HepG2 (cell line): Measurements from ENCODE around the gene IER5L. TPM values are rescaled to one million over a fixed set of nuclear protein-coding genes. Genes with fewer than 3 reads are reported as not detected.

Source experiments
- FOXK1 ChIP-seq: sonication (generic); formaldehyde crosslinking; IDR thresholded peaks from 2 replicates; pipeline ENCODE4 v1.4.0; 2020; ENCODE audit warnings: low read depth, missing genetic modification reagents, borderline replicate concordance
- KDM3A ChIP-seq: IDR thresholded peaks from 2 replicates; pipeline ENCODE4 v1.6.1; 2018; ENCODE audit warnings: low read depth, missing compliant biosample characterization
- MEIS2 ChIP-seq: sonication (generic); formaldehyde crosslinking; IDR thresholded peaks from 2 replicates; pipeline ENCODE4 v1.9.0; 2021; ENCODE audit warnings: mild to moderate bottlenecking, missing genetic modification reagents
- MTERF4 ChIP-seq: sonication (generic); formaldehyde crosslinking; IDR thresholded peaks from 2 replicates; pipeline ENCODE4 v1.8.0; 2023; ENCODE audit warnings: mild to moderate bottlenecking, missing genetic modification reagents
- MXD1 ChIP-seq: sonication (generic); formaldehyde crosslinking; IDR thresholded peaks from 2 replicates; pipeline ENCODE4 v1.4.0; 2020; ENCODE audit warnings: mild to moderate bottlenecking, missing genetic modification reagents
- MXD4 ChIP-seq: IDR thresholded peaks from 2 replicates; pipeline ENCODE4 v1.6.1; 2016; ENCODE audit warnings: mild to moderate bottlenecking, missing biosample characterization, missing genetic modification reagents
- PAXIP1 ChIP-seq: sonication (generic); formaldehyde crosslinking; conservative IDR thresholded peaks from 2 replicates; pipeline ENCODE4 v1.4.0; 2020; ENCODE audit warnings: mild to moderate bottlenecking, missing genetic modification reagents, moderate library complexity
- POLR2G ChIP-seq: fragments of 200-400 bp; formaldehyde crosslinking; IDR thresholded peaks from 2 replicates; pipeline ENCODE4 v1.6.1; 2018; ENCODE audit warnings: mild to moderate bottlenecking, low read depth, low read length, moderate library complexity
- RBFOX2 ChIP-seq: fragments of 200-400 bp; formaldehyde crosslinking; IDR thresholded peaks from 2 replicates; pipeline ENCODE4 v1.6.1; 2017; ENCODE audit warnings: low read depth, mild to moderate bottlenecking, low read length
- RERE ChIP-seq: IDR thresholded peaks from 2 replicates; pipeline ENCODE4 v1.6.1; 2016; ENCODE audit warnings: low read depth, missing genetic modification reagents, missing compliant biosample characterization
- YY1 ChIP-seq: IDR thresholded peaks from 2 replicates; pipeline ENCODE4 v1.6.1; 2011; ENCODE audit warnings: low read length, low read depth, moderate library complexity, mild to moderate bottlenecking; ENCODE audit not compliant: insufficient read depth, insufficient replicate concordance
- ZC3H4 ChIP-seq: sonication (generic); formaldehyde crosslinking; IDR thresholded peaks from 2 replicates; pipeline ENCODE4 v1.4.0; 2020; ENCODE audit warnings: missing genetic modification reagents, borderline replicate concordance
- ZNF281 ChIP-seq: sonication (generic); formaldehyde crosslinking; IDR thresholded peaks from 2 replicates; pipeline ENCODE4 v1.4.0; 2020; ENCODE audit warnings: missing genetic modification reagents, borderline replicate concordance
- ZNF550 ChIP-seq: sonication (generic); formaldehyde crosslinking; IDR thresholded peaks from 2 replicates; pipeline ENCODE4 v1.4.0; 2020; ENCODE audit warnings: mild to moderate bottlenecking, missing genetic modification reagents, borderline replicate concordance
- polyA plus RNA-seq, 8 experiments: library from polyadenylated mRNA; depleted of rRNA in 3 of 8; stranded (reverse) in 7 of 8; unstranded in 1 of 8; fragments of >200 nt; fragmentation: Illumina TruSeq in 4 of 8; extraction: Trizol in 4 of 8; gene quantifications; 2 replicates each; pipeline versions ENCODE4 v1.2.1 to v1.2.3, GENCODE V29; 2011 to 2016; ENCODE audit warnings: low read depth in 4 of 8, missing spikeins in 1 of 8, mixed read lengths in 1 of 8; ENCODE audit not compliant: insufficient read depth in 1 of 8
- total RNA-seq, 5 experiments: library from RNA; depleted of rRNA; stranded (reverse); fragments of >200 nt; fragmentation: Illumina TruSeq; extraction: Trizol; gene quantifications; 2 replicates each; pipeline ENCODE4 v1.2.3, GENCODE V29; 2016; ENCODE audit warnings: low read depth in 1 of 5

Gene IER5L
- total and polyA plus RNA-seq, 2 of the 13 experiments (the other 11 are each of a cell fraction or from before 2014, with no cell fraction given), result 1.8 to 3.3 TPM

- TF ChIP-seq MXD1 (no peak), RBFOX2 (peak; percentile 60), FOXK1 (CRISPR knock-in tag) (no peak), POLR2G (no peak; the same call in 1 of the 2 replicates), ZNF281 (CRISPR knock-in tag) (no peak; the same call in 1 of the 2 replicates), RERE (CRISPR knock-in tag) (0 out of 2 replicates have a peak, but pooled peaks have one; percentile 20), MEIS2 (CRISPR knock-in tag) (peak; percentile 46; the same call in 1 of the 2 replicates), YY1 (peak; percentile 40), KDM3A (CRISPR knock-in tag) (0 out of 2 replicates have a peak, but pooled peaks have one; percentile 50), ZNF550 (no peak), MXD4 (CRISPR knock-in tag) (no peak), PAXIP1 (CRISPR knock-in tag) (peak; percentile 67), MTERF4 (CRISPR knock-in tag) (no peak), ZC3H4 (no peak)
These were observed 2.0 kb downstream of the IER5L start (continued) for GRCh38 chr9:129175825-129176633.
